HCT116 (cell line): ENCODE results near the gene CSK. TPM values are rescaled to one million over a fixed set of nuclear protein-coding genes. Genes with fewer than 3 reads are reported as not detected.

ENCODE experiments used
- ATAC-seq: fragments of 200-7000 bp; cut with Tn5 transposase; 2 replicates; pipeline ENCODE4 v1.9.1; 2020; ENCODE audit warnings: mild to moderate bottlenecking, moderate library complexity
- BruUV-seq: library from RNA; stranded (reverse); fragments of 400-500 nt; replicated peaks from 2 replicates; lab custom pipeline; 2021; lab: Mats Ljungman, UMichigan
- CTCF ChIA-PET: fragments of 300-600 bp; sonication (Branson Sonifier 250); formaldehyde crosslinking; loops from one replicate; lab custom pipeline; 2021; ENCODE audit warnings: antibody characterized with exemption; lab: Charles Lee
- POLR2A ChIA-PET: fragments of 300-600, 350-600 bp; sonication (Branson Sonifier 250); formaldehyde crosslinking; loops from one replicate; lab custom pipeline; 2021; ENCODE audit warnings: antibody characterized with exemption; lab: Charles Lee
- RAD21 ChIA-PET, 2 experiments: fragments of 300-600 bp; sonication (Branson Sonifier 250); formaldehyde crosslinking; loops; one replicate each; lab custom pipeline; 2023; ENCODE audit warnings: low total read pairs in 2 of 2; ENCODE audit not compliant: uncharacterized antibody in 2 of 2, unreplicated experiment in 2 of 2, low non-redundant PET in 1 of 2; lab: Charles Lee
- DNase-seq: peaks from one replicate; pipeline ENCODE4 v3.0.0-alpha.2; 2010; ENCODE audit warnings: low read depth, low spot score
- H2AFZ ChIP-seq: fragments of 200-600 bp; shearing (Covaris generic), sonication (generic); 2 replicates; pipeline ENCODE4 v1.6.1; 2017; ENCODE audit warnings: low read depth, mixed run types, mixed read lengths, antibody characterized with exemption, low read length; ENCODE audit not compliant: poor library complexity, severe bottlenecking
- H3K27ac ChIP-seq: 2 replicates; pipeline ENCODE4 v1.5.1; 2012; ENCODE audit warnings: low read depth, low read length
- H3K27me3 ChIP-seq: fragments of 200-600 bp; sonication (generic); 2 replicates; pipeline ENCODE4 v1.6.1; 2016; ENCODE audit warnings: mixed run types, low read length, mixed read lengths; ENCODE audit not compliant: insufficient read depth
- H3K36me3 ChIP-seq, 2 experiments: fragments of 200-500 bp in 1 of 2; fragments of 200-600 bp in 1 of 2; sonication (Bioruptor generic) in 1 of 2; sonication (generic) in 1 of 2; 2 replicates each; pipeline versions ENCODE4 v1.5.1 to v1.6.1; 2014 to 2016; ENCODE audit warnings: low read length in 2 of 2, inconsistent platforms in 1 of 2, mixed read lengths in 1 of 2, mixed run types in 1 of 2; ENCODE audit not compliant: insufficient read depth in 2 of 2, control insufficient read depth in 1 of 2
- H3K4me1 ChIP-seq, 2 experiments: fragments of 200-600 bp in 1 of 2; sonication (generic) in 1 of 2; 2 replicates each; pipeline versions ENCODE4 v1.5.1 to v1.6.1; 2012 to 2017; ENCODE audit warnings: low read length in 2 of 2, inconsistent platforms in 1 of 2, mild to moderate bottlenecking in 1 of 2, mixed read lengths in 1 of 2, mixed run types in 1 of 2, moderate library complexity in 1 of 2; ENCODE audit not compliant: insufficient read depth in 2 of 2, control insufficient read depth in 1 of 2
- H3K4me2 ChIP-seq: fragments of 200-600 bp; sonication (generic); 2 replicates; pipeline ENCODE4 v1.6.1; 2017; ENCODE audit warnings: mixed run types, low read length, mixed read lengths
- H3K4me3 ChIP-seq, 2 experiments: fragments of 200-600 bp in 1 of 2; sonication (generic) in 1 of 2; replicated peaks in 1 of 2; 2 replicates each; pipeline ENCODE4 v1.5.1; 2011 to 2016; ENCODE audit warnings: low read length in 2 of 2, control low read depth in 1 of 2, low read depth in 1 of 2, mild to moderate bottlenecking in 1 of 2, mixed read lengths in 1 of 2, mixed run types in 1 of 2
- H3K79me2 ChIP-seq: fragments of 200-600 bp; sonication (generic); 2 replicates; pipeline ENCODE4 v1.6.1; 2017; ENCODE audit warnings: mild to moderate bottlenecking, mixed run types, low read length, moderate library complexity, mixed read lengths; ENCODE audit not compliant: insufficient read depth
- H3K9ac ChIP-seq: fragments of 200-600 bp; sonication (generic); 2 replicates; pipeline ENCODE4 v1.6.1; 2016; ENCODE audit warnings: low read length, mixed read lengths
- H3K9me2 ChIP-seq: fragments of 200-600 bp; sonication (generic), shearing (Covaris generic); 2 replicates; pipeline ENCODE4 v1.6.1; 2017; ENCODE audit warnings: mixed run types, mild to moderate bottlenecking, moderate library complexity; ENCODE audit not compliant: insufficient read depth
- H3K9me3 ChIP-seq, 2 experiments: fragments of 200-500 bp in 1 of 2; fragments of 200-600 bp in 1 of 2; sonication (Bioruptor generic) in 1 of 2; sonication (generic) in 1 of 2; 2 replicates each; pipeline ENCODE4 v1.6.1; 2014 to 2017; ENCODE audit warnings: low read length in 2 of 2, mixed read lengths in 2 of 2, inconsistent platforms in 1 of 2, low read depth in 1 of 2, mild to moderate bottlenecking in 1 of 2, mixed run types in 1 of 2, moderate library complexity in 1 of 2; ENCODE audit not compliant: control insufficient read depth in 1 of 2, insufficient read depth in 1 of 2
- H4K20me1 ChIP-seq: fragments of 200-600 bp; sonication (generic), shearing (Covaris generic); 2 replicates; pipeline ENCODE4 v1.6.1; 2017; ENCODE audit warnings: mixed run types, mild to moderate bottlenecking, moderate library complexity; ENCODE audit not compliant: insufficient read depth
- ATF3 ChIP-seq: IDR thresholded peaks from 2 replicates; pipeline ENCODE4 v1.6.1; 2012
- CBX3 ChIP-seq: IDR thresholded peaks from 2 replicates; pipeline ENCODE4 v1.6.1; 2012; ENCODE audit warnings: low read depth
- CEBPB ChIP-seq: IDR thresholded peaks from 2 replicates; pipeline ENCODE4 v1.6.1; 2012; ENCODE audit warnings: low read depth
- CTCF ChIP-seq, 3 experiments: fragments of 200-600 bp in 1 of 3; sonication (generic) in 1 of 3; IDR thresholded peaks in 2 of 3; conservative IDR thresholded peaks in 1 of 3; 2 replicates each; pipeline ENCODE4 v1.5.1; 2012 to 2017; ENCODE audit warnings: low read depth in 2 of 3, low read length in 2 of 3, antibody characterized with exemption in 1 of 3, borderline replicate concordance in 1 of 3, control low read depth in 1 of 3, mild to moderate bottlenecking in 1 of 3, mixed read lengths in 1 of 3, mixed run types in 1 of 3, moderate library complexity in 1 of 3; ENCODE audit not compliant: insufficient read depth in 1 of 3
- EGR1 ChIP-seq: IDR thresholded peaks from 2 replicates; pipeline ENCODE4 v1.6.1; 2012; ENCODE audit warnings: low read depth
- ELF1 ChIP-seq: IDR thresholded peaks from 2 replicates; pipeline ENCODE4 v1.6.1; 2012; ENCODE audit warnings: low read depth, borderline replicate concordance
- EZH2 ChIP-seq: fragments of 200-600 bp; sonication (generic); IDR thresholded peaks from 2 replicates; pipeline ENCODE4 v1.6.1; 2017; ENCODE audit warnings: antibody characterized with exemption, mixed run types
- EZH2phosphoT487 ChIP-seq: fragments of 200-600 bp; IDR thresholded peaks from 2 replicates; pipeline ENCODE4 v1.6.1; 2018; ENCODE audit warnings: antibody characterized with exemption, borderline replicate concordance
- JUND ChIP-seq: IDR thresholded peaks from 2 replicates; pipeline ENCODE4 v1.6.1; 2012
- POLR2A ChIP-seq: IDR thresholded peaks from 2 replicates; pipeline ENCODE4 v1.7.0; 2011; ENCODE audit warnings: borderline replicate concordance; ENCODE audit not compliant: insufficient read depth, insufficient read length; ENCODE audit errors: extremely low read depth
- POLR2AphosphoS5 ChIP-seq: IDR thresholded peaks from 2 replicates; pipeline ENCODE4 v1.6.1; 2011; ENCODE audit warnings: mild to moderate bottlenecking, low read depth, low read length, moderate library complexity
- RAD21 ChIP-seq: IDR thresholded peaks from 2 replicates; pipeline ENCODE4 v1.6.1; 2012; ENCODE audit warnings: low read depth, mild to moderate bottlenecking
- REST ChIP-seq: IDR thresholded peaks from 2 replicates; pipeline ENCODE4 v1.6.1; 2012; ENCODE audit warnings: low read depth
- SIN3A ChIP-seq: IDR thresholded peaks from 2 replicates; pipeline ENCODE4 v1.6.1; 2012; ENCODE audit warnings: low read depth
- SP1 ChIP-seq: IDR thresholded peaks from 2 replicates; pipeline ENCODE4 v1.6.1; 2012; ENCODE audit warnings: low read depth
- TCF7L2 ChIP-seq: IDR thresholded peaks from 2 replicates; pipeline ENCODE4 v1.7.0; 2011; ENCODE audit warnings: borderline replicate concordance, inconsistent platforms; ENCODE audit not compliant: insufficient read depth, insufficient read length; ENCODE audit errors: extremely low read depth
- YY1 ChIP-seq: IDR thresholded peaks from 2 replicates; pipeline ENCODE4 v1.6.1; 2011; ENCODE audit warnings: low read length, low read depth, moderate library complexity, mild to moderate bottlenecking; ENCODE audit not compliant: insufficient replicate concordance; ENCODE audit errors: extremely low read depth
- ZBTB33 ChIP-seq: IDR thresholded peaks from 2 replicates; pipeline ENCODE4 v1.6.1; 2011; ENCODE audit warnings: mild to moderate bottlenecking, low read length, moderate library complexity; ENCODE audit not compliant: insufficient replicate concordance; ENCODE audit errors: extremely low read depth
- ZNF274 ChIP-seq: fragments of 200-500 bp; sonication (Bioruptor generic); IDR thresholded peaks from 2 replicates; pipeline ENCODE4 v1.6.1; 2014; ENCODE audit warnings: mild to moderate bottlenecking, low read depth, low read length, inconsistent platforms
- intact Hi-C: fragments of 100-400 bp; cut with micrococcal nuclease; formaldehyde crosslinking; loops from 2 replicates; pipeline ENCODE4 v1.10.0; 2022
- total RNA-seq: library from RNA; stranded (reverse); gene quantifications from one replicate; pipeline ENCODE4 v1.2.1, GENCODE V29; 2021; ENCODE audit not compliant: unreplicated experiment

Gene CSK
- total RNA-seq, 1 experiment from 2014 or later: 72.2 TPM

GRCh38 chr15:74748322-74748946, 33.4 kb upstream of the CSK start, which contains the start of gene CYP1A2:
TSS of gene CYP1A2 (plus strand) at chr15:74748845. CDS start at chr15:74749739, 894 bp downstream.
- ChIA-PET CTCF (interaction anchor here (0.6 kb wide), 1 partner anchor 202 kb away, joined by 5 read pairs; no protein-coding TSS in a partner anchor), RAD21 (no interaction called here), POLR2A (interaction anchor here (0.6 to 2.0 kb wide), 2 partner anchors 12 to 79 kb away, joined by 3 to 5 read pairs; no protein-coding TSS in a partner anchor)
- no peak within 1 kb of the TSS for H3K27ac ChIP-seq
- no peaks in the 10 kb centered on the region for H3K79me2 ChIP-seq
- no peak for ATAC-seq
- intact Hi-C loops: loop anchor here (10.0 kb wide), 1 partner anchor 734 kb away; no protein-coding TSS in a partner anchor
- H3K4me1 ChIP-seq: peaks cover 0 to 10% of the 10 kb centered on the region in 2 experiments; a peak in 2 of 4 replicates
- no peaks in the 10 kb centered on the region for H3K9me2 ChIP-seq
- no peak within 1 kb of the TSS for H2AFZ ChIP-seq
- no peaks in the 10 kb centered on the region for H3K9me3 ChIP-seq
- H3K9ac ChIP-seq: no peak within 1 kb of the TSS
- no peaks in the 10 kb centered on the region for H4K20me1 ChIP-seq
- no peaks in the 10 kb centered on the region for H3K36me3 ChIP-seq
- no peak for DNase-seq
- BruUV-seq: no TSS peak
- no peaks in the 10 kb centered on the region for H3K27me3 ChIP-seq
- H3K4me2 ChIP-seq: no peak within 1 kb of the TSS
- TF ChIP-seq POLR2A: no peak
- no peak for TF ChIP-seq ZNF274
- TF ChIP-seq SIN3A: no peak
- TF ChIP-seq EGR1: no peak
- TF ChIP-seq YY1: no peak
- no peak for TF ChIP-seq ATF3
- TF ChIP-seq EZH2phosphoT487: no peak
- no peak for TF ChIP-seq TCF7L2
- TF ChIP-seq RAD21: no peak
- TF ChIP-seq JUND: no peak
- no peak for TF ChIP-seq EZH2
- TF ChIP-seq CBX3: no peak
- no peak for TF ChIP-seq ELF1
- TF ChIP-seq SP1: no peak
- no peak for TF ChIP-seq CTCF (IDR thresholded peaks at IDR 0.05 in 2 of 3, conservative IDR thresholded peaks at IDR 0.05 in 1 of 3; ENCODE audit: borderline replicate concordance in 1 of 3, insufficient read depth in 1 of 3, low read depth in 2 of 3, low read length in 2 of 3)
- TF ChIP-seq POLR2AphosphoS5: no peak
- TF ChIP-seq CEBPB: no peak
- TF ChIP-seq REST: no peak
- no peak for TF ChIP-seq ZBTB33
- H3K4me3 ChIP-seq: no peak within 1 kb of the TSS
